Subcutaneous abdominal adipose tissue (tissue), 5 donors: ENCODE results near the gene RAB11FIP5.

Experiments used
- H3K27ac ChIP-seq: one replicate; pipeline ENCODE4 v1.7.0; 2013; ENCODE audit warnings: low read depth, mild to moderate bottlenecking, inconsistent platforms, low read length, moderate library complexity
- H3K27me3 ChIP-seq, 5 donors: one replicate each; pipeline ENCODE4 v1.7.0; 2013; ENCODE audit warnings: low read length in 5 of 5, inconsistent platforms in 1 of 5; ENCODE audit not compliant: control insufficient read depth in 5 of 5, insufficient read depth in 4 of 5
- H3K36me3 ChIP-seq, 5 donors: one replicate each; pipeline ENCODE4 v1.7.0; 2013; ENCODE audit warnings: low read length in 5 of 5; ENCODE audit not compliant: control insufficient read depth in 5 of 5, insufficient read depth in 5 of 5
- H3K4me1 ChIP-seq, 5 donors: one replicate each; pipeline ENCODE4 v1.7.0; 2013; ENCODE audit warnings: low read length in 5 of 5, mild to moderate bottlenecking in 3 of 5, moderate library complexity in 1 of 5; ENCODE audit not compliant: control insufficient read depth in 5 of 5, insufficient read depth in 5 of 5
- H3K4me3 ChIP-seq, 5 donors: one replicate each; pipeline ENCODE4 v1.7.0; 2013; ENCODE audit warnings: low read length in 5 of 5, low read depth in 1 of 5
- H3K9ac ChIP-seq, 5 donors: one replicate each; pipeline ENCODE4 v1.7.0; 2013; ENCODE audit warnings: low read length in 5 of 5, mild to moderate bottlenecking in 4 of 5, moderate library complexity in 3 of 5
- H3K9me3 ChIP-seq, 5 donors: one replicate each; pipeline ENCODE4 v1.7.0; 2013; ENCODE audit warnings: low read length in 5 of 5; ENCODE audit not compliant: control insufficient read depth in 5 of 5
- donor health status: healthy.
- donor health status: healthy.
- donor health status: healthy.
- donor health status: healthy.
- donor health status: healthy.

RAB11FIP5 gene

GRCh38 chr2:73053316-73054114, 59.2 kb downstream of the RAB11FIP5 start:
- peaks cover 0 to 11% (median 5%) of the 10 kb centered on the region in 5 donors for H3K9me3 ChIP-seq
- no peak overlapping the region for H3K9ac ChIP-seq
- no peaks in the 10 kb centered on the region for H3K27me3 ChIP-seq
- H3K4me3 ChIP-seq: no peak overlapping the region
- peaks cover 5 to 20% (median 11%) of the 10 kb centered on the region in 5 donors for H3K36me3 ChIP-seq
- no peaks in the 10 kb centered on the region for H3K4me1 ChIP-seq
- no peak overlapping the region for H3K27ac ChIP-seq

GRCh38 chr2:73050121-73050545, 62.6 kb downstream of the RAB11FIP5 start:
- Histone ChIP-seq H3K4me1 (no peaks in the 10 kb centered on the region), H3K36me3 (peaks cover 0 to 4% (median 0%) of the 10 kb centered on the region in 5 donors), H3K4me3 (no peak overlapping the region), H3K27ac (no peak overlapping the region), H3K27me3 (no peaks in the 10 kb centered on the region), H3K9me3 (no peaks in the 10 kb centered on the region), H3K9ac (no peak overlapping the region)

GRCh38 chr2:73043929-73044832, 68.6 kb downstream of the RAB11FIP5 start:
- no peak overlapping the region for H3K9ac ChIP-seq
- no peak overlapping the region for H3K27ac ChIP-seq
- peaks cover 0 to 4% (median 4%) of the 10 kb centered on the region in 5 donors for H3K36me3 ChIP-seq
- H3K4me3 ChIP-seq: no peak overlapping the region
- H3K9me3 ChIP-seq: no peaks in the 10 kb centered on the region
- H3K4me1 ChIP-seq: no peaks in the 10 kb centered on the region
- no peaks in the 10 kb centered on the region for H3K27me3 ChIP-seq

GRCh38 chr2:73043276-73043675, 69.5 kb downstream of the RAB11FIP5 start:
- H3K27me3 ChIP-seq: no peaks in the 10 kb centered on the region
- H3K36me3 ChIP-seq: peaks cover 0 to 4% (median 4%) of the 10 kb centered on the region in 5 donors
- no peak overlapping the region for H3K27ac ChIP-seq
- no peaks in the 10 kb centered on the region for H3K9me3 ChIP-seq
- no peak overlapping the region for H3K4me3 ChIP-seq
- H3K9ac ChIP-seq: no peak overlapping the region
- no peaks in the 10 kb centered on the region for H3K4me1 ChIP-seq

- no peak overlapping the region for H3K9ac ChIP-seq
- peaks cover 0 to 14% (median 4%) of the 10 kb centered on the region in 5 donors for H3K36me3 ChIP-seq
- H3K4me1 ChIP-seq: peaks cover 0 to 5% (median 0%) of the 10 kb centered on the region in 5 donors
- H3K27ac ChIP-seq: no peak overlapping the region
- no peaks in the 10 kb centered on the region for H3K9me3 ChIP-seq
- H3K4me3 ChIP-seq: no peak overlapping the region
- no peaks in the 10 kb centered on the region for H3K27me3 ChIP-seq
Observed at GRCh38 chr2:73037947-73038585, 74.7 kb downstream of the RAB11FIP5 start.

GRCh38 chr2:73036766-73037165, 76.0 kb downstream of the RAB11FIP5 start:
- no peaks in the 10 kb centered on the region for H3K27me3 ChIP-seq
- peak overlapping the region in 1 of 5 donors; percentile 17 for H3K9ac ChIP-seq
- peaks cover 0 to 14% (median 4%) of the 10 kb centered on the region in 5 donors for H3K36me3 ChIP-seq
- H3K9me3 ChIP-seq: no peaks in the 10 kb centered on the region
- no peak overlapping the region for H3K27ac ChIP-seq
- peaks cover 0 to 5% (median 0%) of the 10 kb centered on the region in 5 donors for H3K4me1 ChIP-seq
- no peak overlapping the region for H3K4me3 ChIP-seq

- no peaks in the 10 kb centered on the region for H3K27me3 ChIP-seq
- no peak overlapping the region for H3K4me3 ChIP-seq
- peaks cover 0 to 14% (median 4%) of the 10 kb centered on the region in 5 donors for H3K36me3 ChIP-seq
- H3K9me3 ChIP-seq: no peaks in the 10 kb centered on the region
- no peak overlapping the region for H3K27ac ChIP-seq
- H3K9ac ChIP-seq: no peak overlapping the region
- H3K4me1 ChIP-seq: peaks cover 0 to 5% (median 0%) of the 10 kb centered on the region in 5 donors
Observed at GRCh38 chr2:73035899-73036711, 76.6 kb downstream of the RAB11FIP5 start.

GRCh38 chr2:73034661-73035375, 77.9 kb downstream of the RAB11FIP5 start:
- Histone ChIP-seq H3K9me3 (no peaks in the 10 kb centered on the region), H3K9ac (no peak overlapping the region), H3K4me1 (peaks cover 0 to 5% (median 0%) of the 10 kb centered on the region in 5 donors), H3K36me3 (peaks cover 0 to 9% (median 0%) of the 10 kb centered on the region in 5 donors), H3K27me3 (no peaks in the 10 kb centered on the region), H3K4me3 (no peak overlapping the region), H3K27ac (no peak overlapping the region)
